Lower lobe of right lung (tissue), 2 donors: ENCODE results near the gene PHF3. TPM values are rescaled to one million over a fixed set of nuclear protein-coding genes. Genes with fewer than 3 reads are reported as not detected.

Source experiments
- ATAC-seq, 2 donors: fragments of 200-7000 bp; cut with Tn5 transposase; one replicate each; pipeline ENCODE4 v1.9.1; 2020 to 2022; ENCODE audit warnings: mild to moderate bottlenecking in 2 of 2, moderate library complexity in 2 of 2
- DNase-seq: peaks from one replicate; pipeline ENCODE4 v3.0.0-alpha.2; 2020
- H3K27ac ChIP-seq: fragments of 200-600 bp; one replicate; pipeline ENCODE4 v1.8.0; 2022
- H3K27me3 ChIP-seq: fragments of 200-600 bp; one replicate; pipeline ENCODE4 v1.8.0; 2022; ENCODE audit warnings: low read depth
- H3K36me3 ChIP-seq: fragments of 200-600 bp; one replicate; pipeline ENCODE4 v1.8.0; 2022; ENCODE audit warnings: mild to moderate bottlenecking
- H3K4me1 ChIP-seq: fragments of 200-600 bp; one replicate; pipeline ENCODE4 v1.8.0; 2022
- H3K4me3 ChIP-seq: fragments of 200-600 bp; one replicate; pipeline ENCODE4 v1.8.0; 2022; ENCODE audit warnings: mild to moderate bottlenecking
- H3K9me3 ChIP-seq: fragments of 200-600 bp; one replicate; pipeline ENCODE4 v1.8.0; 2022
- intact Hi-C: fragments of 100-400 bp; cut with DNase I; formaldehyde crosslinking; loops from one replicate; pipeline ENCODE4 v1.11.0; 2022
- total RNA-seq: library from RNA; stranded (reverse); fragmentation: NEBNext Ultra II Directional; extraction: Animal tissue kit (Norgen Biotek cat#: 25700); gene quantifications from one replicate; pipeline ENCODE4 v1.2.1, GENCODE V29; 2021
- TF ChIP-seq, protein P1 (sequence below): fragments of 200-600 bp; IDR thresholded peaks from one replicate; pipeline ENCODE4 v1.8.0; 2022; ENCODE audit warnings: antibody characterized with exemption, mild to moderate bottlenecking
- donor health status: DM: no; HTN: yes; CAD: no; lungs with severe emphysema.

The PHF3 gene
- total RNA-seq, 1 donor from 2014 or later: 65.4 TPM

DNA sequence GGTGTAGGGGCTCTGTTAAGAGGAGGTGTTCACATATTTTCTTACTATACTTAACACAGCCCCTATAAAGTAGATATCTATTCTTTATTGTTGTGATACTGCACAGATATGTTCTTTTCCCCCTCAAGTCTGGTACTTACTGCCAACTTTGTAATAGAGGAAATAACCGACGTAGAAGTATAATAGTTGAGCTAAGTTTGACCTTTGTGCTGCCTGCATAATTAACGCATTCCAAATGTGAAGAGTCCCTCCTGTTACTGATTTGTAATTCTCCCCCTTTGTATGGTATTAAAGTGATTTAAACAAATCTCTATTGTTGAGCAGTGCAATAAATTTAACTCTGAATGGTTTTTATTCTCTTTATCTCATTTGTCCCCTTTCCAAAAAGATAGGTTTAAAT lies 39.0 kb downstream of the PHF3 start:
- Histone ChIP-seq H3K4me1 (peaks cover 48% of the 10 kb centered on the region), H3K27ac (no peak overlapping the region), H3K4me3 (no peak overlapping the region), H3K36me3 (peaks cover 12% of the 10 kb centered on the region), H3K27me3 (no peaks in the 10 kb centered on the region), H3K9me3 (no peaks in the 10 kb centered on the region)
- DNase-seq (no peak), ATAC-seq (no peak)
- intact Hi-C loops: no loop called here
- TF ChIP-seq, protein P1, sequence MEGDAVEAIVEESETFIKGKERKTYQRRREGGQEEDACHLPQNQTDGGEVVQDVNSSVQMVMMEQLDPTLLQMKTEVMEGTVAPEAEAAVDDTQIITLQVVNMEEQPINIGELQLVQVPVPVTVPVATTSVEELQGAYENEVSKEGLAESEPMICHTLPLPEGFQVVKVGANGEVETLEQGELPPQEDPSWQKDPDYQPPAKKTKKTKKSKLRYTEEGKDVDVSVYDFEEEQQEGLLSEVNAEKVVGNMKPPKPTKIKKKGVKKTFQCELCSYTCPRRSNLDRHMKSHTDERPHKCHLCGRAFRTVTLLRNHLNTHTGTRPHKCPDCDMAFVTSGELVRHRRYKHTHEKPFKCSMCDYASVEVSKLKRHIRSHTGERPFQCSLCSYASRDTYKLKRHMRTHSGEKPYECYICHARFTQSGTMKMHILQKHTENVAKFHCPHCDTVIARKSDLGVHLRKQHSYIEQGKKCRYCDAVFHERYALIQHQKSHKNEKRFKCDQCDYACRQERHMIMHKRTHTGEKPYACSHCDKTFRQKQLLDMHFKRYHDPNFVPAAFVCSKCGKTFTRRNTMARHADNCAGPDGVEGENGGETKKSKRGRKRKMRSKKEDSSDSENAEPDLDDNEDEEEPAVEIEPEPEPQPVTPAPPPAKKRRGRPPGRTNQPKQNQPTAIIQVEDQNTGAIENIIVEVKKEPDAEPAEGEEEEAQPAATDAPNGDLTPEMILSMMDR: no peak

DNA sequence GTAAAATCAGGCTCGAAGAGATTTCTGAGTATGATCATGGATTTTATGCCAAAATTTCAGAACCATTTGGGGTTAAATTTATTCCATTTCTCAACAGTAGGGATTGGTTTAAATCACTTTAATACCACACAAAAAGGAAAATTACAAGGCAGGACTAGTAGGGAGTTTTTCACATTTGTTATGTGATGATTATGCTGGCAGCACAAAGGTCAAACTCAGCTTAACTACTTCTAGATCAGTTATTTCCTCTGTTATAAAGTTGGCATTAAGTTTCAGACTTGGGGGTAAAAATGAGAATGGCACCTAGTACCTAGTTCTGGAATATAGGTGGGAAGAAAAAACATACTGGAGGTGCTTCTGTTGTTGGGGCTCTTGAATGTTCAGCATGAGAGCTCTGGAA lies 39.5 kb downstream of the PHF3 start:
- Histone ChIP-seq H3K4me1 (peaks cover 48% of the 10 kb centered on the region), H3K27ac (no peak overlapping the region), H3K9me3 (no peaks in the 10 kb centered on the region), H3K27me3 (no peaks in the 10 kb centered on the region), H3K36me3 (peaks cover 12% of the 10 kb centered on the region), H3K4me3 (no peak overlapping the region)
- DNase-seq: no peak
- TF ChIP-seq, protein P1: no peak
- ATAC-seq: no peak
- intact Hi-C loops: no loop called here

DNA sequence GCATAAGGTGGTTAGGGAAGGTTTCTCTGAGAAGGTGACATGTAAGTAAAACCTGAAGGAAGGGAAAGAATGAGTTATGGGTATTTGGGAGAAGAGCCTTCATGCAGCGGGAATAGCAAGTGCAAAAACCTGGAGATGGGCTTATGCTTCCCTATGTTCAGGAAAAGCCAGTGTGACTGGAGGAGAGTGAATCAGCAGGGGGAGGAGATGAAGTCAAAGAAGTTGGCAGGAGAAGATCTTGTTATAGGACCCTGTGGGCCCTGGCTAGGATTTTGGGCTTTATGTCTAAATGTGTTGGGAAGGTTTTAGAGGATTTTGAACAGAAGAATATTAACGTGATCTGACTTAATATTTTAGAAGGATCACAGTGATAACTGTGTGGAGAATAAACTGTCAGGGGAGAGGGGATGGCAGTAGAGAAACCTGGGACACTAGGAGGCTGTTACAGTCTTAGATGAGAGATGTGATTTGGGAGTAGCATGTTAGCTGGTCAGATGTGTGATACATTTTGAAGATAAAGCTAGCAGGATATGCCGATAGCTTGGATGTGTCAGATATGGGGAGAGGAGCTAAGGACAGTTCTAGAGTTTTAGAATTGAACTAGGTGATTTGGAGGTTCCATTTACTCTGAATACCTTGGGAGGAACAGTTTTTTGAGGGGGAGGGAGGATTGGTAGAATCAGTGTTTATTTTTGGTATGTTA lies 41.0 kb downstream of the PHF3 start:
- no peaks in the 10 kb centered on the region for H3K27me3 ChIP-seq
- no peaks in the 10 kb centered on the region for H3K9me3 ChIP-seq
- peaks cover 41% of the 10 kb centered on the region for H3K4me1 ChIP-seq
- H3K27ac ChIP-seq: no peak overlapping the region
- TF ChIP-seq, protein P1: no peak
- DNase-seq: no peak
- no peak overlapping the region for H3K4me3 ChIP-seq
- intact Hi-C loops: no loop called here
- ATAC-seq: no peak
- peaks cover 20% of the 10 kb centered on the region for H3K36me3 ChIP-seq

DNA sequence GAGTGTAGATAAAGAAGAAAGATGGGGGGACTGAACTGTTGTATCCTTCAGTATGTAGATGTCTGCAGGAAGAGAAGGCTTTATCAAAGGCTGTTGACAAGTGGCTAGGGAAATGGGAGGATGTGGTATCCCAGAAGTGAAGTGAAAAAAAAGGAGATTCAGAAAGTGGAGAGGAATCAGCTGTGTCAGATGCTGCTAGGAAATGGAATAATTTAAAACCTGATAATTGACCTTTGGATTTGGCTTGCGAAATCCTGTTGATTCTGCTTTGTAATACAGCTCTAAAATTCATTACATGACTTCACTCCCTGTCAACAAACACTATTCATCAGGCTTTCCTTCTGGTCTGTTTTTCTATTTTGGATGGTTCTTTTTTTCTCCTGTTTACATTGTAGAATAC lies 41.7 kb downstream of the PHF3 start:
- TF ChIP-seq, protein P1: no peak
- H3K4me1 ChIP-seq: peaks cover 38% of the 10 kb centered on the region
- H3K9me3 ChIP-seq: no peaks in the 10 kb centered on the region
- H3K36me3 ChIP-seq: peaks cover 16% of the 10 kb centered on the region
- DNase-seq (no peak), ATAC-seq (peak in 1 of 2 donors; percentile 42)
- no peaks in the 10 kb centered on the region for H3K27me3 ChIP-seq
- intact Hi-C loops: no loop called here
- H3K27ac ChIP-seq: no peak overlapping the region
- H3K4me3 ChIP-seq: no peak overlapping the region

DNA sequence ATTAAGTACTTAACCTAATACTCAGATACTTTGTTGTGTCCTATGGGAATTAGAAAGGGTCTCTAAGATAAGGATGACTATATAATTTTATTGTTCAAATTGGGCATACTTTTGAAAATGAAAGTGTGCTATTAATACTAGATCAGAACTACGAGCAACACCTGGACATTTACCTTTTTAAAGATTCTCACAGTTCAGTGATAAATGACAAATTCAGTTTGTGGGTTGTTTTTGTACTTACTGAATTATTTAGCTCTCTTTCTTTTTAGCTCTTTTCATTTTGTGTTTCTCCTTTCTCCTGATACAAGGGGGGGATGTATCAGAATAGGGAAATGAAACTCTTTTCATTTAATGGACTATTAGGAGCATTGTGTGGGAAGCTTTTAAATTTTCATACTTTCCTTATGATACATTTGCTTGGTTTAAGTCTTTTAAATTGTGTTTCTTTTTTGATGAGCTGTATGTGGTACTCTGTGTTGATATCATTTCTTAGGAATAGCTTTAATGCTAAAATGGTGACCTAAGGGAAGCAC lies 47.5 kb downstream of the PHF3 start:
- TF ChIP-seq, protein P1: no peak
- Histone ChIP-seq H3K27me3 (no peaks in the 10 kb centered on the region), H3K4me3 (no peak overlapping the region), H3K9me3 (no peaks in the 10 kb centered on the region), H3K27ac (no peak overlapping the region), H3K4me1 (peaks cover 8% of the 10 kb centered on the region), H3K36me3 (peaks cover 31% of the 10 kb centered on the region)
- DNase-seq (no peak), ATAC-seq (no peak)
- intact Hi-C loops: no loop called here
